Mesendoderm (in vitro differentiated cells): ENCODE data around the gene NFATC3.

Experiments
- DNase-seq: peaks from one replicate; pipeline ENCODE4 v3.0.0; 2013
- H2AK5ac ChIP-seq: 2 replicates; pipeline ENCODE4 v1.6.1; 2013; ENCODE audit warnings: low read length, inconsistent platforms
- H2BK120ac ChIP-seq: 2 replicates; pipeline ENCODE4 v1.6.1; 2013; ENCODE audit warnings: low read depth, mild to moderate bottlenecking, low read length, moderate library complexity, mixed read lengths
- H2BK15ac ChIP-seq: replicated peaks from 2 replicates; pipeline ENCODE4 v1.6.1; 2013; ENCODE audit warnings: low read depth, mild to moderate bottlenecking, moderate library complexity
- H2BK5ac ChIP-seq: 2 replicates; pipeline ENCODE4 v1.6.1; 2013; ENCODE audit warnings: low read length, inconsistent platforms
- H3K18ac ChIP-seq: 2 replicates; pipeline ENCODE4 v1.6.1; 2013; ENCODE audit warnings: mild to moderate bottlenecking, low read length, mixed read lengths
- H3K23ac ChIP-seq: one replicate; pipeline ENCODE4 v1.6.1; 2013; ENCODE audit warnings: low read length
- H3K27ac ChIP-seq: 2 replicates; pipeline ENCODE4 v1.5.1; 2013; ENCODE audit warnings: low read depth, mild to moderate bottlenecking, inconsistent platforms, low read length, moderate library complexity
- H3K27me3 ChIP-seq: 2 replicates; pipeline ENCODE4 v1.6.1; 2013; ENCODE audit warnings: low read length, control low read depth, mild to moderate bottlenecking, inconsistent platforms; ENCODE audit not compliant: insufficient read depth, poor library complexity
- H3K36me3 ChIP-seq: 2 replicates; pipeline ENCODE4 v1.6.1; 2013; ENCODE audit warnings: low read length, inconsistent platforms; ENCODE audit not compliant: control insufficient read depth, insufficient read depth
- H3K4ac ChIP-seq: one replicate; pipeline ENCODE4 v1.6.1; 2013; ENCODE audit warnings: low read depth, mild to moderate bottlenecking, low read length, moderate library complexity
- H3K4me1 ChIP-seq: 2 replicates; pipeline ENCODE4 v1.6.1; 2013; ENCODE audit warnings: low read depth, low read length, inconsistent platforms; ENCODE audit not compliant: control insufficient read depth
- H3K4me2 ChIP-seq: 2 replicates; pipeline ENCODE4 v1.6.1; 2013; ENCODE audit warnings: low read length
- H3K4me3 ChIP-seq: 2 replicates; pipeline ENCODE4 v1.5.1; 2013; ENCODE audit warnings: mild to moderate bottlenecking, low read length
- H3K56ac ChIP-seq: one replicate; pipeline ENCODE4 v1.6.1; 2013; ENCODE audit warnings: low read length
- H3K79me1 ChIP-seq: 2 replicates; pipeline ENCODE4 v1.6.1; 2013; ENCODE audit warnings: low read length, inconsistent platforms
- H3K79me2 ChIP-seq: 2 replicates; pipeline ENCODE4 v1.6.1; 2013; ENCODE audit warnings: mild to moderate bottlenecking, low read length; ENCODE audit not compliant: control insufficient read depth, insufficient read depth
- H3K9ac ChIP-seq: 2 replicates; pipeline ENCODE4 v1.6.1; 2013; ENCODE audit warnings: low read length, inconsistent platforms
- H4K5ac ChIP-seq: one replicate; pipeline ENCODE4 v1.6.1; 2013; ENCODE audit warnings: low read length
- H4K8ac ChIP-seq: one replicate; pipeline ENCODE4 v1.6.1; 2013; ENCODE audit warnings: low read depth, mild to moderate bottlenecking, control low read depth, low read length, moderate library complexity
- WGBS: extraction: QIAGEN DNeasy Blood & Tissue Kit; methylation state at CpG from one replicate; pipeline ENCODE4 v1.1.7; 2013; ENCODE audit warnings: low lambda C conversion rate, missing lambda C conversion rate; ENCODE audit not compliant: insufficient coverage; ENCODE audit errors: extremely low coverage; 5-methylcytosine and 5-hydroxymethylcytosine counted together

Gene NFATC3

DNA sequence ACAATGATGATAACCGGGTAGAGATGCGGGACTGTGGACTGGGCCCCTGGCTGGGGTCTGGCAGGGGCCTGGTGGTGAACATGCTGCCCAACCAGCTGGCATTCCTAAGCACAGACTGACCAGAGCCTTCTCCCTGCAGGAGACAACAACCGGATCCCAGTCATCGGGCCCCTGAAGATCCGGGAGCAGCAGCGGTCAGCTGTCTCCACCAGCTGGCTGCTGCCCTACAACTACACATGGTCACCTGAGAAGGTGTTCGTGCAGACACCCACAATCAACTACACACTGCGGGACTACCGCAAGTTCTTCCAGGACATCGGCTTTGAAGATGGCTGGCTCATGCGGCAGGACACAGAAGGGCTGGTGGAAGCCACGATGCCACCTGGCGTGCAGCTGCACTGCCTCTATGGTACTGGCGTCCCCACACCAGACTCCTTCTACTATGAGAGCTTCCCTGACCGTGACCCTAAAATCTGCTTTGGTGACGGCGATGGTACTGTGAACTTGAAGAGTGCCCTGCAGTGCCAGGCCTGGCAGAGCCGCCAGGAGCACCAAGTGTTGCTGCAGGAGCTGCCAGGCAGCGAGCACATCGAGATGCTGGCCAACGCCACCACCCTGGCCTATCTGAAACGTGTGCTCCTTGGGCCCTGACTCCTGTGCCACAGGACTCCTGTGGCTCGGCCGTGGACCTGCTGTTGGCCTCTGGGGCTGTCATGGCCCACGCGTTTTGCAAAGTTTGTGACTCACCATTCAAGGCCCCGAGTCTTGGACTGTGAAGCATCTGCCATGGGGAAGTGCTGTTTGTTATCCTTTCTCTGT lies 174.0 kb downstream of the NFATC3 start:
- Histone ChIP-seq H3K27me3 (no peaks in the 10 kb centered on the region), H3K9ac (no peak overlapping the region), H2BK15ac (no peak overlapping the region), H3K4ac (no peak overlapping the region), H2BK120ac (no peak overlapping the region), H4K8ac (no peak overlapping the region), H3K27ac (no peak overlapping the region), H2AK5ac (no peak overlapping the region), H3K4me3 (no peak overlapping the region), H3K23ac (no peak overlapping the region), H3K4me1 (no peaks in the 10 kb centered on the region), H4K5ac (no peak overlapping the region), H3K4me2 (no peak overlapping the region), H3K36me3 (no peaks in the 10 kb centered on the region), H3K79me1 (no peaks in the 10 kb centered on the region), H2BK5ac (no peak overlapping the region), H3K18ac (no peak overlapping the region), H3K79me2 (no peaks in the 10 kb centered on the region), H3K56ac (no peak overlapping the region)
- WGBS = no CpG with 5 or more reads among the region's 27 CpGs
- DNase-seq = no peak

DNA sequence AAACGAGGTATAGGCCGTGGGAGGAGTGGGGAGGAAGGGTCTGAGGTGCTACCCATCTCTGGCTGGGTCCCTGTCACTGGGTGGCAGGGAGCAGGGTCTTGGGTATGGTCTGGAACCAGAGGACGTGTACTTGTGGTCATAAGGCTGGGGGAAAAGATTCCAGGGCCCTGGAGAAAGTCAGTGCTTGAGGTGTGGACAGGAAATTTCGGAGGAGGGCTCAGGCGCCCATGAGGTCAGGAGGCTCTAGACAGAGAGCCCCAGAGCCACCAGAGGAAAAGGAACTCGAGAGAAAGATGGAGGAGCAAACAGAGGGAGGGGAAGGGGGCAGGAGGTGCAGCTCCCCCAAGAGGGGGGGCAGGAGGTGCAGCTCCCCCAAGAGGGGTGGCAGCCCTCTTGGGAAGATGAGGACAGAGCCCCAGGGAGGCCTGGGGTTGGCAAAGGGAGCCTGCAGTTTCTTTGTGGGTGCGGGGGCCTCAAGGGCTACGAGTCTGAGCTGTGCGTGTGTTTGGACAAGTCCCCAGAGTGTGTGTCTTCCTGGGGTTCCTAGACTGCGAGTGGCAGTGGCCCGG lies 178.5 kb downstream of the NFATC3 start:
- Histone ChIP-seq H2BK15ac (no peak overlapping the region), H3K18ac (peak overlapping the region; percentile 61), H4K5ac (no peak overlapping the region), H2BK5ac (no peak overlapping the region), H2BK120ac (no peak overlapping the region), H3K79me1 (peaks cover 2% of the 10 kb centered on the region), H3K4me2 (peak overlapping the region; percentile 71), H3K9ac (peak overlapping the region; percentile 97), H3K56ac (peak overlapping the region; percentile 99), H3K27me3 (no peaks in the 10 kb centered on the region), H2AK5ac (no peak overlapping the region), H4K8ac (peak overlapping the region; percentile 17), H3K4me3 (peak overlapping the region; percentile 65), H3K4ac (peak overlapping the region; percentile 39), H3K23ac (peak overlapping the region; percentile 89), H3K27ac (peak overlapping the region; percentile 81), H3K36me3 (no peaks in the 10 kb centered on the region), H3K4me1 (peaks cover 2% of the 10 kb centered on the region), H3K79me2 (peaks cover 16% of the 10 kb centered on the region)
- DNase-seq = no peak
- no CpG with 5 or more reads among the region's 11 CpGs for WGBS

DNA sequence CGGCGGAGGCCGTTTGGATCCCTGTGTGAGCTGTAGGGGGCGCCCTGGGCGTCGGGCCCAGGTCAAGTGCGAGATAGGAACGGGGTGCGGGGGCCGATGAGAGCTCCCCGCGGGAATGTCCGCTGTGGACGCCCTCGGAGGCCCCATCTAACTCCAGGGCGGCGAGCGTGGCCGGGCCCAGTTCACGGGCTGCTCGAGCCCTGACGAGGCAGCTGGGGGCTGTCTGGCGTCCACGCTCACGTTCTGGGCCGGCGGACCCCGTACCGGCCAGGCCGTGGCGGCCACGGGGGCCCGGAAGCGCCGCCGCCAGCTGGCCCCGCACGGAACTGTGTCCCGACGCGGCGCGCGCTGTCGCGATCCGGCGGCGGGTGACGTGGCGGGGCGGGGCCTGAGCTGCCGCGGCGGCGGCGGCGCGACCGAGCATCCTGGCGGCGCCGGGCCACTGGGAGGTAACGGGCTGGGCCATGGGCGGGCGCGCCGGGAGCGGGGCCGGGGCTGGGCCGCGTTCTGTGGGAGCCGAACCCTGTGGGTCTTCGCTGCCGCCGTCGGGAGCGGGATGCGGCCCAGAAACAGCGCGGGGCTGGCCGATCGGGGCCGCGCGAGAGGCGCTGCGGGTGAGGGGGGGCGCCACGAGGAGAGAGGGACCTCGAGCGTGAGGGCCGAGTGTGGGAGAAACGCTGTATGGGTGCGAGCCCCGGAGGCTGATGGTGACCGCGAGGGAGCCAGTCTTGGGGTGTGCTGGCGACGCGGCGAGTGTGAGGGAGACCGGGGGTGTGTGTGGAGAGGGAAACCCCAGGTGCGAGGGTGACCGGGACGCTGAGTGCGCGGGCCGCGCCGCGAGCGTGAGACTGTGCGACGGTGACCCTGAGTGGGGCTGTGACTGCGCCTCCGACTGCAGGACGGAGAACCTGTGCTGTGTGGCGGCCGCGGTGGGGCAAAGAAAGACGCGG lies 179.2 kb downstream of the NFATC3 start, which contains the start of gene SLC7A6:
Gene SLC7A6, plus strand, starts transcription at position 399 of the 950 bp plus-strand sequence. CDS start 10,201 bp downstream, outside the sequence.
- DNase-seq = peak; percentile 78
- H2BK120ac ChIP-seq = no peak within 1 kb of the TSS
- peak within 1 kb of the TSS; percentile 39 for H3K4ac ChIP-seq
- peak within 1 kb of the TSS; percentile 61 for H3K18ac ChIP-seq
- H3K27ac ChIP-seq = peak within 1 kb of the TSS; percentile 81
- peak within 1 kb of the TSS; percentile 88 for H3K4me3 ChIP-seq
- H2BK15ac ChIP-seq = no peak within 1 kb of the TSS
- peak within 1 kb of the TSS; percentile 45 for H2AK5ac ChIP-seq
- peak within 1 kb of the TSS; percentile 84 for H2BK5ac ChIP-seq
- peak within 1 kb of the TSS; percentile 99 for H3K23ac ChIP-seq
- H3K4me2 ChIP-seq = peak within 1 kb of the TSS; percentile 71
- peak within 1 kb of the TSS; percentile 17 for H4K8ac ChIP-seq
- H3K9ac ChIP-seq = peak within 1 kb of the TSS; percentile 97
- no peaks in the 10 kb centered on the region for H3K27me3 ChIP-seq
- H3K4me1 ChIP-seq = peaks cover 2% of the 10 kb centered on the region
- peaks cover 21% of the 10 kb centered on the region for H3K79me2 ChIP-seq
- H4K5ac ChIP-seq = no peak within 1 kb of the TSS
- no peaks in the 10 kb centered on the region for H3K36me3 ChIP-seq
- H3K79me1 ChIP-seq = peaks cover 4% of the 10 kb centered on the region
- WGBS = no CpG with 5 or more reads among the region's 123 CpGs
- peak within 1 kb of the TSS; percentile 99 for H3K56ac ChIP-seq

DNA sequence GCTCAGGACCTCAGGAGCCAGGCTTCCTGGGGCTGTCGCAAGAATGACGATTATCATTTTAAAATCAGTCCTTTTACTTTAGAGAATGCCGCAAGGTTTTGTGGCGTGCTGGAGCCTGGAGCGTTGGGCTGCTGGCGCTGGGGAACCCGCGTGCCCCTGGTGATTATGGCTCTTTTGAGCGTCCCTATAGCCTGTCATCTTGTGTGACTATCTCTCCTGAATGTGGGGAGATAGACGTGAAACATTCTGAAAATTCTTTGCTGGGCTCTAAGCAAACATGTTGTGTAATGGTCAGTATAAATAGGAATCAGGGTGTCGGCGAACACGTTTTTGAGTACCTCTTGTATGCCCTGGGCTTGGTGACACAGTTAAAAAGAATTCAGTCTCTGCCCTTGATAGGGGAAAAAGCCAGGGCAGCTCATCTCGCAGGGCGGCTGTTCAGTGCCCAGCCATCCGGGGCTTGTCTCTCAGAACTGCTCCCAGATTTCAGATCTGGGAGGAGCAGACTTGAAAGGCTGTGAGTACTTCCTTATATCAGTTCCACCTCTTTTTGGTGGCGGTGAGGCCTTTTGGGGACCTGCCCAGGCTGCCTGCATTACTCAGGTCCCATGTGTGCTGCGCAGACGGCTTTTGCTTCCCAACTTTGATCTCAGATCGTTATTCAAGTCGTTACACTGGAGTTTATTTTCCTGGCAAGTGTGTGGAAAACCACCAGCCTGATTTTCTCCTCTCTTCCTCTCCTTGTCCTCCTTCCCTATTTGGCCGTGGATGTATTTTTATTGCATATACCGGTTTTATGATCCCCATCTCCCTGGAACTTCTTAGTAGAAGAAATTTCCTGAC lies 180.1 kb downstream of the NFATC3 start:
- peaks cover 30% of the 10 kb centered on the region for H3K79me2 ChIP-seq
- H3K18ac ChIP-seq = peak overlapping the region; percentile 13
- no CpG with 5 or more reads among the region's 23 CpGs for WGBS
- no peaks in the 10 kb centered on the region for H3K27me3 ChIP-seq
- H4K5ac ChIP-seq = no peak overlapping the region
- no peak overlapping the region for H2BK120ac ChIP-seq
- no peak overlapping the region for H2AK5ac ChIP-seq
- DNase-seq = peak; percentile 86
- H2BK5ac ChIP-seq = no peak overlapping the region
- H3K23ac ChIP-seq = peak overlapping the region; percentile 99
- H2BK15ac ChIP-seq = no peak overlapping the region
- no peak overlapping the region for H4K8ac ChIP-seq
- peak overlapping the region; percentile 99 for H3K56ac ChIP-seq
- peak overlapping the region; percentile 39 for H3K4me2 ChIP-seq
- peak overlapping the region; percentile 88 for H3K4me3 ChIP-seq
- no peaks in the 10 kb centered on the region for H3K36me3 ChIP-seq
- no peak overlapping the region for H3K4ac ChIP-seq
- H3K79me1 ChIP-seq = peaks cover 7% of the 10 kb centered on the region
- H3K9ac ChIP-seq = peak overlapping the region; percentile 97
- H3K4me1 ChIP-seq = peaks cover 2% of the 10 kb centered on the region
- H3K27ac ChIP-seq = peak overlapping the region; percentile 77
